GM12878 (cell line): Measurements from ENCODE around the gene TOMM34. TPM values are rescaled to one million over a fixed set of nuclear protein-coding genes. Genes with fewer than 3 reads are reported as not detected.

Experiments used
- ATAC-seq: fragments of 200-7000 bp; cut with Tn5 transposase; 3 replicates; pipeline ENCODE4 v1.9.1; 2020; ENCODE audit warnings: mild to moderate bottlenecking, moderate library complexity
- BruUV-seq: library from RNA; stranded (reverse); fragments of 400-500 nt; replicated peaks from 2 replicates; lab custom pipeline; 2021; lab: Mats Ljungman, UMichigan
- CTCF ChIA-PET: fragments of 300-600 bp; sonication (Branson Sonifier 250); formaldehyde crosslinking; extraction: SDS; loops from one replicate; lab custom pipeline; 2021; ENCODE audit warnings: inconsistent platforms; lab: Yijun Ruan, JAX
- POLR2A ChIA-PET: fragments of 350-600 bp; formaldehyde crosslinking; extraction: SDS; loops from one replicate; lab custom pipeline; 2021; ENCODE audit warnings: inconsistent platforms; lab: Charles Lee
- RAD21 ChIA-PET: fragments of 300-600 bp; sonication (Branson Sonifier 250); formaldehyde crosslinking; loops from one replicate; lab custom pipeline; 2023; ENCODE audit warnings: antibody characterized with exemption; ENCODE audit not compliant: unreplicated experiment; lab: Charles Lee
- SMC1A ChIA-PET: fragments of 300-600 bp; sonication (Branson Sonifier 250); formaldehyde crosslinking; loops from one replicate; lab custom pipeline; 2023; ENCODE audit not compliant: unreplicated experiment, uncharacterized antibody; lab: Charles Lee
- DNase-seq: peaks from one replicate; pipeline ENCODE4 v3.0.0-alpha.2; 2011; ENCODE audit warnings: low read depth, low spot score
- FAIRE-seq: peaks from 3 replicates; lab custom pipeline; 2011; peaks lifted over from hg19 to GRCh38; lab: Jason Lieb, UNC
- H2AFZ ChIP-seq: 2 replicates; pipeline ENCODE4 v1.6.0; 2011; ENCODE audit warnings: low read depth, low read length, control low read depth; ENCODE audit not compliant: control insufficient read depth
- H3K27ac ChIP-seq: 2 replicates; pipeline ENCODE4 v1.5.1; 2011; ENCODE audit warnings: control low read depth; ENCODE audit not compliant: control insufficient read depth, insufficient read depth
- H3K27me3 ChIP-seq, 2 experiments: replicated peaks in 1 of 2; 2 replicates each; pipeline versions ENCODE4 v1.6.0 to v1.6.1; 2011; ENCODE audit warnings: low read length in 1 of 2; ENCODE audit not compliant: control insufficient read depth in 2 of 2, insufficient read depth in 2 of 2
- H3K36me3 ChIP-seq, 2 experiments: 2 replicates each; pipeline ENCODE4 v1.5.1; 2011; ENCODE audit warnings: low read length in 1 of 2; ENCODE audit not compliant: control insufficient read depth in 2 of 2, insufficient read depth in 2 of 2
- H3K4me1 ChIP-seq: 2 replicates; pipeline ENCODE4 v1.6.1; 2011; ENCODE audit warnings: mild to moderate bottlenecking, low read length, moderate library complexity, mixed read lengths; ENCODE audit not compliant: control insufficient read depth, insufficient read depth
- H3K4me2 ChIP-seq: 2 replicates; pipeline ENCODE4 v1.6.0; 2011; ENCODE audit warnings: control low read depth; ENCODE audit not compliant: control insufficient read depth, insufficient read depth
- H3K4me3 ChIP-seq: fragments of 200-600 bp; sonication (generic); 2 replicates; pipeline ENCODE4 v1.5.1; 2016
- H3K79me2 ChIP-seq: 2 replicates; pipeline ENCODE4 v1.6.0; 2011; ENCODE audit warnings: low read length; ENCODE audit not compliant: control insufficient read depth, insufficient read depth
- H3K9ac ChIP-seq: 2 replicates; pipeline ENCODE4 v1.8.0; 2011; ENCODE audit warnings: low read length, control low read depth, mixed read lengths; ENCODE audit not compliant: control insufficient read depth, insufficient read depth
- H3K9me3 ChIP-seq: replicated peaks from 3 replicates; pipeline ENCODE4 v1.5.1; 2011; ENCODE audit warnings: mild to moderate bottlenecking, low read length; ENCODE audit not compliant: control insufficient read depth, insufficient read depth
- H4K20me1 ChIP-seq: 2 replicates; pipeline ENCODE4 v1.6.0; 2011; ENCODE audit not compliant: control insufficient read depth, insufficient read depth
- BRCA1 ChIP-seq: IDR thresholded peaks from 2 replicates; pipeline ENCODE4 v1.6.1; 2011; ENCODE audit warnings: low read depth, low read length, improper control_type of control experiment
- CUX1 ChIP-seq: IDR thresholded peaks from 2 replicates; pipeline ENCODE4 v1.6.1; 2012; ENCODE audit warnings: improper control_type of control experiment, low read depth, low read length; ENCODE audit not compliant: insufficient replicate concordance
- ELK1 ChIP-seq: IDR thresholded peaks from 2 replicates; pipeline ENCODE4 v1.6.1; 2012; ENCODE audit warnings: low read depth, low read length, improper control_type of control experiment
- HSF1 ChIP-seq: fragments of 150-350 bp; IDR thresholded peaks from 2 replicates; pipeline ENCODE4 v1.6.1; 2014; ENCODE audit warnings: mild to moderate bottlenecking, low read depth, low read length
- IRF4 ChIP-seq: IDR thresholded peaks from 2 replicates; pipeline ENCODE4 v1.6.1; 2011; ENCODE audit warnings: low read depth, low read length
- MTA2 ChIP-seq: fragments of 450-650 bp; IDR thresholded peaks from 2 replicates; pipeline ENCODE4 v1.6.1; 2016; ENCODE audit warnings: low read depth, mild to moderate bottlenecking, moderate library complexity
- REST ChIP-seq: IDR thresholded peaks from 2 replicates; pipeline ENCODE4 v1.6.1; 2012; ENCODE audit warnings: mild to moderate bottlenecking, low read depth, low read length
- RFX5 ChIP-seq: IDR thresholded peaks from 2 replicates; pipeline ENCODE4 v1.6.1; 2011; ENCODE audit warnings: low read depth, low read length, improper control_type of control experiment
- SMAD5 ChIP-seq: IDR thresholded peaks from 2 replicates; pipeline ENCODE4 v1.6.1; 2016; ENCODE audit warnings: antibody characterized with exemption, low read depth
- STAT1 ChIP-seq: fragments of 450-650 bp; conservative IDR thresholded peaks from 2 replicates; pipeline ENCODE4 v1.6.1; 2014; ENCODE audit warnings: antibody characterized with exemption, mild to moderate bottlenecking
- WRNIP1 ChIP-seq: IDR thresholded peaks from 2 replicates; pipeline ENCODE4 v1.6.1; 2011; ENCODE audit warnings: low read depth, low read length, improper control_type of control experiment, borderline replicate concordance
- ZNF384 ChIP-seq: IDR thresholded peaks from 2 replicates; pipeline ENCODE4 v1.6.1; 2012; ENCODE audit warnings: low read depth, mild to moderate bottlenecking, low read length, improper control_type of control experiment, borderline replicate concordance
- ZSCAN29 ChIP-seq: fragments of 450-650 bp; IDR thresholded peaks from 2 replicates; pipeline ENCODE4 v1.6.1; 2017; ENCODE audit warnings: mild to moderate bottlenecking, moderate library complexity
- WGBS: methylation state at CpG from one replicate; pipeline ENCODE4 v1.1.6; 2016; ENCODE audit warnings: low lambda C conversion rate; ENCODE audit not compliant: insufficient replicate concordance, insufficient coverage; ENCODE audit errors: missing lambda C conversion rate; 5-methylcytosine and 5-hydroxymethylcytosine counted together
- in situ Hi-C: fragments of 300-500 bp; cut with MboI; formaldehyde crosslinking; loops from 9 replicates; pipeline ENCODE4 v1.14.3; 2018; ENCODE audit warnings: mixed read lengths
- intact Hi-C: fragments of 100-400 bp; cut with micrococcal nuclease; formaldehyde crosslinking; loops from one replicate; pipeline ENCODE4 v1.14.2; 2022; ENCODE audit not compliant: unreplicated experiment
- polyA plus RNA-seq, 11 experiments: library from polyadenylated mRNA; depleted of rRNA in 4 of 11; unstranded in 6 of 11; stranded (reverse) in 5 of 11; fragments of >200 nt; fragmentation: Nextera tagmentation in 4 of 11; fragmentation: Illumina TruSeq in 1 of 11; extraction: Ambion mirVana in 4 of 11; extraction: Trizol in 1 of 11; gene quantifications; 1 replicate in 1 of 11; 2 replicates in 10 of 11; pipeline versions ENCODE4 v1.2.1 to v1.2.3, GENCODE V29; 2011 to 2016; ENCODE audit warnings: inconsistent platforms in 2 of 11, missing spikeins in 2 of 11, low read depth in 1 of 11
- total RNA-seq, 4 experiments: library from RNA; depleted of rRNA in 3 of 4; stranded (reverse); fragments of >200 nt in 3 of 4; fragmentation: Illumina TruSeq in 1 of 4; extraction: Trizol in 1 of 4; gene quantifications; 2 replicates each; pipeline versions ENCODE4 v1.2.1 to v1.2.3, GENCODE V29; 2013 to 2021

The TOMM34 gene
- total and polyA plus RNA-seq, 10 of the 15 experiments (the other 5 are each of a cell fraction or from before 2014, with no cell fraction given), result 14.0 to 73.8 (median 43.9) TPM

GRCh38 chr20:44961870-44962267 lies 1.7 kb upstream of the TOMM34 start:
- in situ Hi-C loops (no loop called here), intact Hi-C loops (no loop called here)
- Histone ChIP-seq H3K79me2 (peaks cover 47% of the 10 kb centered on the region), H3K4me3 (no peak overlapping the region), H4K20me1 (0 out of 2 replicates have a peak, but pooled peaks cover 3% of the 10 kb centered on the region), H3K36me3 (peaks cover 0 to 9% of the 10 kb centered on the region in 2 experiments; a peak in 2 of 4 replicates), H3K27me3 (no peaks in the 10 kb centered on the region), H3K4me2 (no peak overlapping the region), H3K9me3 (no peaks in the 10 kb centered on the region), H2AFZ (no peak overlapping the region), H3K4me1 (peaks cover 22% of the 10 kb centered on the region), H3K9ac (no peak overlapping the region), H3K27ac (no peak overlapping the region)
- ChIA-PET CTCF (interaction anchor here (2.7 to 4.2 kb wide), 2 partner anchors 9 to 14 kb away, joined by 9 to 21 read pairs; no protein-coding TSS in a partner anchor), RAD21 (interaction anchor here (0.6 kb wide), 1 partner anchor 390 kb away, joined by 3 read pairs; no protein-coding TSS in a partner anchor), POLR2A (interaction anchor here (0.6 kb wide), 2 partner anchors 148 to 265 kb away, joined by 4 to 8 read pairs; no protein-coding TSS in a partner anchor), SMC1A (interaction anchor here (1.0 to 6.6 kb wide), 3 partner anchors 16 to 49 kb away, joined by 3 to 66 read pairs (median 3); no protein-coding TSS in a partner anchor)
- no peak for DNase-seq
- no TSS peak for BruUV-seq
- no peak for FAIRE-seq
- WGBS, result 81% methylated on average over 3 of the region's 3 CpGs
- no peak for ATAC-seq
- TF ChIP-seq ZNF384 (no peak), STAT1 (no peak), BRCA1 (no peak), WRNIP1 (no peak), REST (no peak), ELK1 (no peak), SMAD5 (no peak), MTA2 (no peak), CUX1 (no peak), IRF4 (no peak), RFX5 (no peak), HSF1 (no peak), ZSCAN29 (no peak)
